Cardiac muscle cell (in vitro differentiated cells and primary cell): Measurements from ENCODE around the gene MIDN. TPM values are rescaled to one million over a fixed set of nuclear protein-coding genes. Genes with fewer than 3 reads are reported as not detected.

Experiments used
- DNase-seq, 2 donors: peaks; one replicate each; pipeline versions ENCODE4 v3.0.0 to v3.0.0-alpha.2; 2010 to 2017; ENCODE audit warnings: low read depth in 1 of 2, low spot score in 1 of 2
- H3K27ac ChIP-seq: fragments of 200-600 bp; sonication (generic); 2 replicates; pipeline ENCODE4 v1.5.1; 2016
- H3K27me3 ChIP-seq: fragments of 200-600 bp; sonication (generic); 2 replicates; pipeline ENCODE4 v1.6.0; 2016; ENCODE audit warnings: control low read depth
- H3K36me3 ChIP-seq: fragments of 200-600 bp; sonication (generic); 2 replicates; pipeline ENCODE4 v1.5.1; 2016; ENCODE audit warnings: control low read depth
- H3K4me1 ChIP-seq: fragments of 200-600 bp; sonication (generic); 2 replicates; pipeline ENCODE4 v1.8.1; 2017; ENCODE audit warnings: low read depth, mild to moderate bottlenecking, mixed run types
- H3K4me3 ChIP-seq: fragments of 200-600 bp; sonication (generic); 2 replicates; pipeline ENCODE4 v1.5.1; 2016; ENCODE audit warnings: mild to moderate bottlenecking
- H3K9me3 ChIP-seq: fragments of 200-600 bp; sonication (generic); 2 replicates; pipeline ENCODE4 v1.5.1; 2017; ENCODE audit warnings: low read depth, mild to moderate bottlenecking, control low read depth
- polyA plus RNA-seq: library from polyadenylated mRNA; unstranded; fragments of >200 nt; fragmentation: Nextera tagmentation; extraction: Ambion mirVana; gene quantifications from 2 replicates; pipeline ENCODE4 v1.2.1, GENCODE V29; 2016
- total RNA-seq: library from RNA; depleted of rRNA; stranded (reverse); fragments of >200 nt; gene quantifications from 2 replicates; pipeline ENCODE4 v1.2.3, GENCODE V29; 2016
- TF ChIP-seq, protein P1 (sequence below): IDR thresholded peaks from 2 replicates; pipeline ENCODE4 v1.5.1; 2012; ENCODE audit warnings: low read depth, mild to moderate bottlenecking, low read length

Gene MIDN
- total and polyA plus RNA-seq, 2 experiments from 2014 or later, result 58.1 to 89.2 TPM

- Histone ChIP-seq H3K27me3 (no peaks in the 10 kb centered on the region), H3K36me3 (peaks cover 5% of the 10 kb centered on the region), H3K27ac (no peak overlapping the region), H3K9me3 (no peaks in the 10 kb centered on the region), H3K4me1 (peaks cover 3% of the 10 kb centered on the region), H3K4me3 (no peak overlapping the region)
- DNase-seq, result peak; percentile 87 to 88
- TF ChIP-seq, protein P1, sequence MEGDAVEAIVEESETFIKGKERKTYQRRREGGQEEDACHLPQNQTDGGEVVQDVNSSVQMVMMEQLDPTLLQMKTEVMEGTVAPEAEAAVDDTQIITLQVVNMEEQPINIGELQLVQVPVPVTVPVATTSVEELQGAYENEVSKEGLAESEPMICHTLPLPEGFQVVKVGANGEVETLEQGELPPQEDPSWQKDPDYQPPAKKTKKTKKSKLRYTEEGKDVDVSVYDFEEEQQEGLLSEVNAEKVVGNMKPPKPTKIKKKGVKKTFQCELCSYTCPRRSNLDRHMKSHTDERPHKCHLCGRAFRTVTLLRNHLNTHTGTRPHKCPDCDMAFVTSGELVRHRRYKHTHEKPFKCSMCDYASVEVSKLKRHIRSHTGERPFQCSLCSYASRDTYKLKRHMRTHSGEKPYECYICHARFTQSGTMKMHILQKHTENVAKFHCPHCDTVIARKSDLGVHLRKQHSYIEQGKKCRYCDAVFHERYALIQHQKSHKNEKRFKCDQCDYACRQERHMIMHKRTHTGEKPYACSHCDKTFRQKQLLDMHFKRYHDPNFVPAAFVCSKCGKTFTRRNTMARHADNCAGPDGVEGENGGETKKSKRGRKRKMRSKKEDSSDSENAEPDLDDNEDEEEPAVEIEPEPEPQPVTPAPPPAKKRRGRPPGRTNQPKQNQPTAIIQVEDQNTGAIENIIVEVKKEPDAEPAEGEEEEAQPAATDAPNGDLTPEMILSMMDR, result peak; percentile 97
Observed at GRCh38 chr19:1279782-1280341, 31.5 kb downstream of the MIDN start.

- TF ChIP-seq, protein P1, result no peak
- Histone ChIP-seq H3K36me3 (peaks cover 3% of the 10 kb centered on the region), H3K27ac (no peak overlapping the region), H3K4me1 (no peaks in the 10 kb centered on the region), H3K27me3 (no peaks in the 10 kb centered on the region), H3K9me3 (no peaks in the 10 kb centered on the region), H3K4me3 (no peak overlapping the region)
- no peak for DNase-seq
Observed at GRCh38 chr19:1280636-1281568, 32.5 kb downstream of the MIDN start.

GRCh38 chr19:1281569-1282287 is 33.3 kb downstream of the MIDN start:
- Histone ChIP-seq H3K4me1 (no peaks in the 10 kb centered on the region), H3K4me3 (no peak overlapping the region), H3K9me3 (no peaks in the 10 kb centered on the region), H3K27me3 (no peaks in the 10 kb centered on the region), H3K27ac (no peak overlapping the region), H3K36me3 (peaks cover 3% of the 10 kb centered on the region)
- no peak for DNase-seq
- TF ChIP-seq, protein P1, result no peak

GRCh38 chr19:1282588-1283206 is 34.3 kb downstream of the MIDN start:
- H3K27me3 ChIP-seq, result no peaks in the 10 kb centered on the region
- peaks cover 3% of the 10 kb centered on the region for H3K36me3 ChIP-seq
- H3K9me3 ChIP-seq, result no peaks in the 10 kb centered on the region
- DNase-seq, result no peak
- no peak overlapping the region for H3K4me3 ChIP-seq
- TF ChIP-seq, protein P1, result no peak
- H3K27ac ChIP-seq, result no peak overlapping the region
- H3K4me1 ChIP-seq, result no peaks in the 10 kb centered on the region

DNA sequence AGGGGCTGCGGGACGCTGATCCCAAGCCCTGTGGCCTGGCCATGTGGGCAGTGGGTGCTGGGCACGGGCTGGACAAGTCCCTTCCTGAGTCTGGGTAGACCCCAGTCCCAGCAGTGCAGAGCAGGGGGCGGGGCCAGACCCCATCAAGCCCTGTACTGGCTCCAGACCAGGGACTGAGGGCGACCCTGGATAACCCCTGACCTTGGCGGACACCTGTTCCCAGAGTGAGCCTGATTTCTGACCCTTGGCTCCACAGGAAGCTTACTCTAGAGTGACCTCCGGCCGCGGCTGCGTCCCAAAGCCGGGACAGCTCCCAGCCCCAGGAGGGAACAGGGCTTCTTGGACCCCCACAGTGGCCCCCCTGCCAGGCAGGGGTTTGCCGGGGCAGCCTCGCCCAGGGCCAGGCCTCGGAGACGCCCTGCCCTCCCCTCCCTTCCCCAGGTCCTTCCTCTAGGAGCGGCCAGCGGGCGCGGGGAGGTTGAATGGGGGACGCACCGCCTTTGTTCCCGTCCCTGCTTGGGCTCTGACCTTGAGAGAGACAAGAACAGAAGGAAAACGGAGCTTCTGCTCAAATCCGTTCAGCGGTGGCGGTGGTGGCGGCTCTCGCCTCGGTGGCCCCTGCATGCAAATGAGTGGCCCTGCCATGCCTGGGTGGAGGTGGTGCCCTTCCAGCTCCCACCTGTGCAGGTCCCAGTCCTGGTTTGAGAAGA is 35.0 kb downstream of the MIDN start:
- peaks cover 3% of the 10 kb centered on the region for H3K36me3 ChIP-seq
- H3K9me3 ChIP-seq, result no peaks in the 10 kb centered on the region
- H3K4me1 ChIP-seq, result no peaks in the 10 kb centered on the region
- TF ChIP-seq, protein P1, result no peak
- no peak for DNase-seq
- no peak overlapping the region for H3K27ac ChIP-seq
- no peak overlapping the region for H3K4me3 ChIP-seq
- no peaks in the 10 kb centered on the region for H3K27me3 ChIP-seq
